ENCODE measurements around the gene NECAB2. TPM values are rescaled to one million over a fixed set of nuclear protein-coding genes. Genes with fewer than 3 reads are reported as not detected.
A peak's percentile ranks its signal among the peaks of the same experiment; 100 is the strongest.

NECAB2 gene
- polyA plus RNA-seq, 2 of the 4 experiments (the other 2 are of a cell fraction) = 1.1 to 1.4 TPM

DNA sequence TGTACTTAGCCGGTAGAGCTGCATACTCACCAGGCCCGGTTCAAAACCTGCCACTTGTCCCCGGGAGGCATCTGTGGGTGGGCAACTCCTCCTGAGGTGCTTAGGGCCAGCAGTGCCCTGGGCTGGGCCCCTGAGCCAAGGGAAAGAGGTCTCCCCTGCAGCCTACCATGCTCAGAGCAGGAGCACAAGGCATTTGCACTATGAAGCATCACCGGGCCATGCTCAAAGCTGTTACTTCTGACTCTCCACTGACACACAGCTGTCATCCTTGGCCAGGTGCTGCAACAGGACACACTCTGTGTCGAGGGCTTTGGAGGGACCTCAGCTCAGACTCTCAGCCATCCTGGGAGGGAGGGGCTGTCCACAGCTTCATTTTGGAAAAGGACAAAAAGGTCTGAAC is 37.3 kb downstream of the NECAB2 start (continued):
- TF ChIP-seq, protein P1, sequence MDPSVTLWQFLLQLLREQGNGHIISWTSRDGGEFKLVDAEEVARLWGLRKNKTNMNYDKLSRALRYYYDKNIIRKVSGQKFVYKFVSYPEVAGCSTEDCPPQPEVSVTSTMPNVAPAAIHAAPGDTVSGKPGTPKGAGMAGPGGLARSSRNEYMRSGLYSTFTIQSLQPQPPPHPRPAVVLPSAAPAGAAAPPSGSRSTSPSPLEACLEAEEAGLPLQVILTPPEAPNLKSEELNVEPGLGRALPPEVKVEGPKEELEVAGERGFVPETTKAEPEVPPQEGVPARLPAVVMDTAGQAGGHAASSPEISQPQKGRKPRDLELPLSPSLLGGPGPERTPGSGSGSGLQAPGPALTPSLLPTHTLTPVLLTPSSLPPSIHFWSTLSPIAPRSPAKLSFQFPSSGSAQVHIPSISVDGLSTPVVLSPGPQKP (IDR thresholded peaks at IDR 0.05; ENCODE audit: low read depth, low read length) = no peak
- TF ChIP-seq POLR2AphosphoS2 (conservative IDR thresholded peaks at IDR 0.05; ENCODE audit: low read length) (no peak), MYC (IDR thresholded peaks at IDR 0.05; ENCODE audit: borderline replicate concordance, low read length) (no peak), EHF (CRISPR knock-in tag; IDR thresholded peaks at IDR 0.05) (no peak), TFCP2L1 (CRISPR knock-in tag; IDR thresholded peaks at IDR 0.05) (no peak), ZSCAN20 (CRISPR knock-in tag; IDR thresholded peaks at IDR 0.05) (no peak)
- TF ChIP-seq, protein P2, sequence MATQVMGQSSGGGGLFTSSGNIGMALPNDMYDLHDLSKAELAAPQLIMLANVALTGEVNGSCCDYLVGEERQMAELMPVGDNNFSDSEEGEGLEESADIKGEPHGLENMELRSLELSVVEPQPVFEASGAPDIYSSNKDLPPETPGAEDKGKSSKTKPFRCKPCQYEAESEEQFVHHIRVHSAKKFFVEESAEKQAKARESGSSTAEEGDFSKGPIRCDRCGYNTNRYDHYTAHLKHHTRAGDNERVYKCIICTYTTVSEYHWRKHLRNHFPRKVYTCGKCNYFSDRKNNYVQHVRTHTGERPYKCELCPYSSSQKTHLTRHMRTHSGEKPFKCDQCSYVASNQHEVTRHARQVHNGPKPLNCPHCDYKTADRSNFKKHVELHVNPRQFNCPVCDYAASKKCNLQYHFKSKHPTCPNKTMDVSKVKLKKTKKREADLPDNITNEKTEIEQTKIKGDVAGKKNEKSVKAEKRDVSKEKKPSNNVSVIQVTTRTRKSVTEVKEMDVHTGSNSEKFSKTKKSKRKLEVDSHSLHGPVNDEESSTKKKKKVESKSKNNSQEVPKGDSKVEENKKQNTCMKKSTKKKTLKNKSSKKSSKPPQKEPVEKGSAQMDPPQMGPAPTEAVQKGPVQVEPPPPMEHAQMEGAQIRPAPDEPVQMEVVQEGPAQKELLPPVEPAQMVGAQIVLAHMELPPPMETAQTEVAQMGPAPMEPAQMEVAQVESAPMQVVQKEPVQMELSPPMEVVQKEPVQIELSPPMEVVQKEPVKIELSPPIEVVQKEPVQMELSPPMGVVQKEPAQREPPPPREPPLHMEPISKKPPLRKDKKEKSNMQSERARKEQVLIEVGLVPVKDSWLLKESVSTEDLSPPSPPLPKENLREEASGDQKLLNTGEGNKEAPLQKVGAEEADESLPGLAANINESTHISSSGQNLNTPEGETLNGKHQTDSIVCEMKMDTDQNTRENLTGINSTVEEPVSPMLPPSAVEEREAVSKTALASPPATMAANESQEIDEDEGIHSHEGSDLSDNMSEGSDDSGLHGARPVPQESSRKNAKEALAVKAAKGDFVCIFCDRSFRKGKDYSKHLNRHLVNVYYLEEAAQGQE (IDR thresholded peaks at IDR 0.05) = no peak

DNA sequence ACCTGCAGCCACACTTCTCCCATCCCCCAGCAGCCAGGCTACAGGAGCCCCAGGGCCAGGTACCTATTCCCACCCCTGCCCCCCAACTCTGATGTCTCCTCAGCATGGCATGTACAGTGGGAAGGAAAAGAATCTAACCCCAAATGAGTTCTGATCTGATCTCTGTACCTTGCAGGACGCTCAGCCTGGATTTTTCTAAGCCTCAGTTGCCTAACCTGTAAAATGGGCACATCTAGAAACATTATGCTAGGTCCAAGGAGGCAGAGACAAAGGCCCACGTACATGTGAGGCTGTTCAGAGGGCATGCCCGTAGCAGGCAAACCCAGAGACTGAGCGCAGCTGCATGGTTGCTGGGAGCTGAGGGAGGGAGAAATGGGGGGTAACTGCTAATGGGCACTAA is 39.5 kb downstream of the NECAB2 start:
- ChIA-PET POLR2A (no interaction called here), CTCF (interaction anchor here (0.5 to 0.6 kb wide), 2 partner anchors 20 to 77 kb away, joined by 3 read pairs; no protein-coding TSS in a partner anchor)
- Histone ChIP-seq H3K9me3 (no peaks in the 10 kb centered on the region), H3K27ac (no peak overlapping the region), H3K4me1 (no peaks in the 10 kb centered on the region), H3K4me3 (no peak overlapping the region), H3K4me2 (no peak overlapping the region)
- FAIRE-seq (no peak), DNase-seq (ENCODE audit: low read depth in 1 of 2, low spot score in 1 of 2) (no peak), ATAC-seq (no peak)
- 0 out of 2 replicates have a peak, but pooled peaks have one; percentile 46 for TF ChIP-seq KDM1A (IDR thresholded peaks at IDR 0.05; ENCODE audit: low read depth)
- no peak for TF ChIP-seq FOSB (CRISPR knock-in tag; IDR thresholded peaks at IDR 0.05)
- TF ChIP-seq BHLHE40 (IDR thresholded peaks at IDR 0.05; ENCODE audit: low read depth, low read length) = no peak
- TF ChIP-seq, protein P1 (IDR thresholded peaks at IDR 0.05; ENCODE audit: low read depth, low read length) = no peak
- 43% methylated on average over 4 of the region's 4 CpGs for WGBS (ENCODE audit: missing lambda C conversion rate)

DNA sequence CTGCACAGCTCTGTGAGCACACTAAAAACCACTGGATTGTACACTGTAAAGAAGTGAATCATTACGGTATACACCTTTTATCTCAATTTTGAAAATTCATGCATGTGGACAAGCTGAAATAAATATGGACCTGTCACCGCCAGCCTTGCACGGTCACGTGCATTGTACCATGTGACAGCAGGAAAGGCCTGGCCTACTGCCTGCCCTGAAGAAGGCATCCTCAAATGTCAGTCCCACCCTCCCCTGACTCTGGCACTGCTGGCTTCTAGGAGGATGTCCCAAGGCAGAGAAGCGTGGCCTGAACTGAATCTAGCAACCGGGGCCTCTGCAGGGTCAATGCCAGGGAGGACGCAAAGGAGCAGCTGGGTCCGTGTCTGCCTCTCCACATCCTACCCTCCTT is 39.9 kb downstream of the NECAB2 start:
- no peaks in the 10 kb centered on the region for H3K4me1 ChIP-seq
- no peak for TF ChIP-seq BHLHE40 (IDR thresholded peaks at IDR 0.05; ENCODE audit: low read depth, low read length)
- TF ChIP-seq, protein P3, sequence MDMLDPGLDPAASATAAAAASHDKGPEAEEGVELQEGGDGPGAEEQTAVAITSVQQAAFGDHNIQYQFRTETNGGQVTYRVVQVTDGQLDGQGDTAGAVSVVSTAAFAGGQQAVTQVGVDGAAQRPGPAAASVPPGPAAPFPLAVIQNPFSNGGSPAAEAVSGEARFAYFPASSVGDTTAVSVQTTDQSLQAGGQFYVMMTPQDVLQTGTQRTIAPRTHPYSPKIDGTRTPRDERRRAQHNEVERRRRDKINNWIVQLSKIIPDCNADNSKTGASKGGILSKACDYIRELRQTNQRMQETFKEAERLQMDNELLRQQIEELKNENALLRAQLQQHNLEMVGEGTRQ (IDR thresholded peaks at IDR 0.05) = 0 out of 2 replicates have a peak, but pooled peaks have one; percentile 18
- H3K9me3 ChIP-seq = no peaks in the 10 kb centered on the region
- H3K4me3 ChIP-seq = no peak overlapping the region
- no peak overlapping the region for H3K27ac ChIP-seq
- H3K4me2 ChIP-seq = no peak overlapping the region
- ChIA-PET CTCF (interaction anchor here (0.5 to 0.7 kb wide), 3 partner anchors 21 to 77 kb away, joined by 3 read pairs; no protein-coding TSS in a partner anchor), POLR2A (no interaction called here)
- DNase-seq (ENCODE audit: low read depth in 1 of 2, low spot score in 1 of 2) = no peak
- 86% methylated on average over 8 of the region's 8 CpGs for WGBS (ENCODE audit: missing lambda C conversion rate)
- ATAC-seq = no peak
- no peak for FAIRE-seq

DNA sequence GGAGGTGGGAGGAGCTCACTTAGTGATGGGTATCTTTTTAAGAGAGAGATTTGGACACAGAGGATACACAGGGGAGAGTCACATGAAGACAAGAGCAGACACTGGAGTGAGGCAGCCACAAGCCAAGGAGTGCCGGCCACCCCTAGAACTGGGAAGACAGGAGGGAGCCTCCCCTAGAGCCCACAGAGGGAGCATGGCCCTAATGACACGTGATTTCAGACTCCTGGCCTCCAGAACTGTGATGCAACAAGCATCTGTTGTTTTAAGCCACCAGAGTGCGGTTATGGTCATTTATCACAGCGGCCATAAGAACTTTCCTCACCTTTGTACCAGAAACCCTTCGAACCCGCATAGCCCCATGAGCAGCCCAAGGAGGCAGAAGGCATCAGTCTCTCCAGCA is 41.2 kb downstream of the NECAB2 start:
- CTCF ChIA-PET = interaction anchor here (0.7 to 1.8 kb wide), 4 partner anchors 12 to 82 kb away, joined by 3 read pairs; no protein-coding TSS in a partner anchor
- no peak for TF ChIP-seq EHF (CRISPR knock-in tag; IDR thresholded peaks at IDR 0.05)
- TF ChIP-seq NFE2L2 (conservative IDR thresholded peaks at IDR 0.05; ENCODE audit: low read length) = no peak
- TF ChIP-seq HOXB5 (CRISPR knock-in tag; IDR thresholded peaks at IDR 0.05) = no peak
- no peak for TF ChIP-seq RARB (CRISPR knock-in tag; IDR thresholded peaks at IDR 0.05)
- TF ChIP-seq, protein P4, sequence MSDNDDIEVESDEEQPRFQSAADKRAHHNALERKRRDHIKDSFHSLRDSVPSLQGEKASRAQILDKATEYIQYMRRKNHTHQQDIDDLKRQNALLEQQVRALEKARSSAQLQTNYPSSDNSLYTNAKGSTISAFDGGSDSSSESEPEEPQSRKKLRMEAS (IDR thresholded peaks at IDR 0.05) = no peak
- TF ChIP-seq, protein P5, sequence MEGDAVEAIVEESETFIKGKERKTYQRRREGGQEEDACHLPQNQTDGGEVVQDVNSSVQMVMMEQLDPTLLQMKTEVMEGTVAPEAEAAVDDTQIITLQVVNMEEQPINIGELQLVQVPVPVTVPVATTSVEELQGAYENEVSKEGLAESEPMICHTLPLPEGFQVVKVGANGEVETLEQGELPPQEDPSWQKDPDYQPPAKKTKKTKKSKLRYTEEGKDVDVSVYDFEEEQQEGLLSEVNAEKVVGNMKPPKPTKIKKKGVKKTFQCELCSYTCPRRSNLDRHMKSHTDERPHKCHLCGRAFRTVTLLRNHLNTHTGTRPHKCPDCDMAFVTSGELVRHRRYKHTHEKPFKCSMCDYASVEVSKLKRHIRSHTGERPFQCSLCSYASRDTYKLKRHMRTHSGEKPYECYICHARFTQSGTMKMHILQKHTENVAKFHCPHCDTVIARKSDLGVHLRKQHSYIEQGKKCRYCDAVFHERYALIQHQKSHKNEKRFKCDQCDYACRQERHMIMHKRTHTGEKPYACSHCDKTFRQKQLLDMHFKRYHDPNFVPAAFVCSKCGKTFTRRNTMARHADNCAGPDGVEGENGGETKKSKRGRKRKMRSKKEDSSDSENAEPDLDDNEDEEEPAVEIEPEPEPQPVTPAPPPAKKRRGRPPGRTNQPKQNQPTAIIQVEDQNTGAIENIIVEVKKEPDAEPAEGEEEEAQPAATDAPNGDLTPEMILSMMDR (IDR thresholded peaks at IDR 0.05) = no peak
- TF ChIP-seq ESRRA (IDR thresholded peaks at IDR 0.05; ENCODE audit: borderline replicate concordance, low read length) = no peak
- TF ChIP-seq KDM1A (IDR thresholded peaks at IDR 0.05; ENCODE audit: low read depth) = no peak
- TF ChIP-seq, protein P3 (IDR thresholded peaks at IDR 0.05) = no peak
- no peak for TF ChIP-seq FOSL2 (IDR thresholded peaks at IDR 0.05)
- no peak for TF ChIP-seq FOSL2 (CRISPR knock-in tag; IDR thresholded peaks at IDR 0.05)
- TF ChIP-seq CHD4 (IDR thresholded peaks at IDR 0.05; ENCODE audit: borderline replicate concordance) = no peak
- TF ChIP-seq MAZ (IDR thresholded peaks at IDR 0.05; ENCODE audit: borderline replicate concordance, low read depth, low read length) = no peak

More for the DNA sequence above, 41.2 kb downstream of the NECAB2 start:
- Histone ChIP-seq H3K4me1 (0 out of 3 replicates have a peak, but pooled peaks cover 3% of the 10 kb centered on the region), H3K9me3 (no peaks in the 10 kb centered on the region), H3K27ac (no peak overlapping the region), H3K4me3 (no peak overlapping the region), H3K4me2 (no peak overlapping the region)
- DNase-seq (ENCODE audit: low read depth in 1 of 2, low spot score in 1 of 2) = no peak
- ATAC-seq = no peak
- no peak for FAIRE-seq
- POLR2A ChIA-PET = no interaction called here
- 75% methylated on average over 6 of the region's 6 CpGs for WGBS (ENCODE audit: missing lambda C conversion rate)

Data from A549 (cell line).